Neural cell (in vitro differentiated cells): ENCODE measurements around the gene SERGEF.

Source experiments
- CTCF ChIP-seq: fragments of 450-650 bp; IDR thresholded peaks from 2 replicates; pipeline ENCODE4 v1.5.1; 2014; ENCODE audit warnings: antibody characterized with exemption, mild to moderate bottlenecking, moderate library complexity; ENCODE audit not compliant: poor library complexity, severe bottlenecking
- EP300 ChIP-seq: fragments of 450-650 bp; conservative IDR thresholded peaks from 2 replicates; pipeline ENCODE4 v1.6.1; 2014; ENCODE audit warnings: antibody characterized with exemption, mild to moderate bottlenecking, moderate library complexity; ENCODE audit not compliant: poor library complexity, severe bottlenecking
- EZH2 ChIP-seq: fragments of 200-600, 300-800 bp; shearing (Covaris generic), sonication (generic); IDR thresholded peaks from 2 replicates; pipeline ENCODE4 v1.6.1; 2014; ENCODE audit warnings: antibody characterized with exemption, low read length, borderline replicate concordance, mild to moderate bottlenecking; ENCODE audit not compliant: insufficient read depth, poor library complexity, severe bottlenecking
- RAD21 ChIP-seq: fragments of 450-650 bp; conservative IDR thresholded peaks from 2 replicates; pipeline ENCODE4 v1.6.1; 2014; ENCODE audit warnings: antibody characterized with exemption, mild to moderate bottlenecking, moderate library complexity
- REST ChIP-seq: IDR thresholded peaks from 2 replicates; pipeline ENCODE4 v1.6.1; 2012; ENCODE audit warnings: borderline replicate concordance
- SMC3 ChIP-seq: fragments of 450-650 bp; conservative IDR thresholded peaks from 2 replicates; pipeline ENCODE4 v1.6.1; 2014; ENCODE audit warnings: antibody characterized with exemption, mild to moderate bottlenecking, moderate library complexity; ENCODE audit not compliant: poor library complexity

GRCh38 chr11:17794981-17795380 lies 217.9 kb downstream of the SERGEF start:
- TF ChIP-seq EP300 (no peak), SMC3 (no peak), EZH2 (no peak), RAD21 (no peak), CTCF (no peak), REST (no peak)
